Natural killer cell (primary cell): ENCODE data around the gene MAP1S. TPM values are rescaled to one million over a fixed set of nuclear protein-coding genes. Genes with fewer than 3 reads are reported as not detected.
A peak's percentile ranks its signal among the peaks of the same experiment; 100 is the strongest.

Source experiments
- ATAC-seq, 3 donors: fragments of 150-1000 bp in 2 of 3; fragments of 200-7000 bp in 1 of 3; cut with Tn5 transposase; 1 replicate in 1 of 3; 2 replicates in 2 of 3; pipeline ENCODE4 v1.10.0; 2021; ENCODE audit warnings: mild to moderate bottlenecking in 2 of 3, moderate library complexity in 2 of 3
- DNase-seq, 2 donors: peaks; one replicate each; pipeline versions ENCODE4 v3.0.0 to v3.0.0-alpha.2; 2013 to 2021; ENCODE audit warnings: mixed read lengths in 1 of 2
- H3K27ac ChIP-seq: one replicate; pipeline ENCODE4 v1.5.1; 2013; ENCODE audit warnings: mild to moderate bottlenecking, low read length
- H3K27me3 ChIP-seq: one replicate; pipeline ENCODE4 v1.6.1; 2013; ENCODE audit warnings: low read length; ENCODE audit not compliant: control insufficient read depth, insufficient read depth
- H3K36me3 ChIP-seq: one replicate; pipeline ENCODE4 v1.6.1; 2013; ENCODE audit warnings: low read length; ENCODE audit not compliant: control insufficient read depth, insufficient read depth
- H3K4me1 ChIP-seq: one replicate; pipeline ENCODE4 v1.6.1; 2013; ENCODE audit warnings: low read length; ENCODE audit not compliant: control insufficient read depth, insufficient read depth
- H3K4me3 ChIP-seq: one replicate; pipeline ENCODE4 v1.5.1; 2013; ENCODE audit warnings: low read length
- H3K9me3 ChIP-seq: one replicate; pipeline ENCODE4 v1.6.1; 2013; ENCODE audit warnings: low read length; ENCODE audit not compliant: control insufficient read depth, insufficient read depth
- H3K27ac Mint-ChIP-seq, 2 donors: one replicate each; pipeline ENCODE4 v1.8.0; 2022; ENCODE audit warnings: mild to moderate bottlenecking in 2 of 2, mixed read lengths in 2 of 2, moderate library complexity in 1 of 2
- H3K27me3 Mint-ChIP-seq, 2 donors: one replicate each; pipeline ENCODE4 v1.8.0; 2022; ENCODE audit warnings: low read depth in 2 of 2, mixed read lengths in 2 of 2
- H3K36me3 Mint-ChIP-seq: one replicate; pipeline ENCODE4 v1.8.0; 2022; ENCODE audit warnings: mixed read lengths
- H3K4me1 Mint-ChIP-seq, 2 donors: one replicate each; pipeline ENCODE4 v1.8.0; 2022; ENCODE audit warnings: mixed read lengths in 2 of 2
- H3K4me3 Mint-ChIP-seq: one replicate; pipeline ENCODE4 v1.8.0; 2022; ENCODE audit warnings: mild to moderate bottlenecking, moderate library complexity, mixed read lengths
- H3K9me3 Mint-ChIP-seq, 2 donors: one replicate each; pipeline ENCODE4 v1.8.0; 2022; ENCODE audit warnings: mixed read lengths in 2 of 2
- WGBS: methylation state at CpG from one replicate; pipeline ENCODE4 v1.1.7; 2013; ENCODE audit warnings: missing lambda C conversion rate; ENCODE audit not compliant: insufficient coverage; 5-methylcytosine and 5-hydroxymethylcytosine counted together
- intact Hi-C: fragments of 100-400 bp; cut with micrococcal nuclease; formaldehyde crosslinking; loops from one replicate; pipeline ENCODE4 v1.14.2; 2022
- total RNA-seq, 4 donors: library from RNA; stranded (reverse); fragments of 120-200 nt in 1 of 4; gene quantifications; one replicate each; pipeline versions ENCODE4 v1.2.3 to v1.2.4, GENCODE V29; 2013 to 2022
- TF ChIP-seq, protein P1 (sequence below): fragments of 200-600 bp; IDR thresholded peaks from one replicate; pipeline ENCODE4 v1.8.0; 2022; ENCODE audit warnings: antibody characterized with exemption

The MAP1S gene
- total RNA-seq, 3 donors from 2014 or later (not counting 1 experiment from before 2014, with no cell fraction given): 41.0 to 59.4 (median 45.8) TPM

DNA sequence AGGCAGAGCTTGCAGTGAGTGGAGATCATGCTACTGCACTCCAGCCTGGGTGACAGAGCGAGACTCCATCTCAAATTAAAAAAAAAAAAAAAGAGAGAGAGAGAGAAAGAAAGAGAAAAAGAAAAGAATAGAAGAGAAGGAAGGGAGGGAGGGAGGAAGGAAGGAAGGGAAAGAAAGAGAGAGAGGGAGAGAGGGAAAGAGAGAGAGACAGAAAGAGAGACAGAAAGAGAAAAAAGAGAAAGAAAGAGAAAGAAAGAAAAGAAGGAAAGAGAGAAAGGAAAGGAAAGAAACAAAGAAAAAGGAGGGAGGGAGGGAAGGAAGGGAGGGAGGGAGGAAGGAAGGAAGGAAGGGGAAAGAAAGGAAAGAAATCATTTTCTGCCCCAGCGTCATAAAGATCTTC, 24.1 kb upstream of the MAP1S start:
- Histone ChIP-seq H3K27ac (no peak overlapping the region), H3K36me3 (no peaks in the 10 kb centered on the region), H3K4me3 (no peak overlapping the region), H3K4me1 (no peaks in the 10 kb centered on the region), H3K27me3 (no peaks in the 10 kb centered on the region), H3K9me3 (no peaks in the 10 kb centered on the region)
- intact Hi-C loops: no loop called here
- Mint-ChIP-seq H3K27me3 (peaks cover 33 to 34% of the 10 kb centered on the region in 2 donors), H3K4me1 (no peaks in the 10 kb centered on the region), H3K9me3 (no peaks in the 10 kb centered on the region), H3K27ac (no peak overlapping the region), H3K36me3 (no peaks in the 10 kb centered on the region), H3K4me3 (no peak overlapping the region)
- no peak for ATAC-seq
- no peak for DNase-seq
- TF ChIP-seq, protein P1, sequence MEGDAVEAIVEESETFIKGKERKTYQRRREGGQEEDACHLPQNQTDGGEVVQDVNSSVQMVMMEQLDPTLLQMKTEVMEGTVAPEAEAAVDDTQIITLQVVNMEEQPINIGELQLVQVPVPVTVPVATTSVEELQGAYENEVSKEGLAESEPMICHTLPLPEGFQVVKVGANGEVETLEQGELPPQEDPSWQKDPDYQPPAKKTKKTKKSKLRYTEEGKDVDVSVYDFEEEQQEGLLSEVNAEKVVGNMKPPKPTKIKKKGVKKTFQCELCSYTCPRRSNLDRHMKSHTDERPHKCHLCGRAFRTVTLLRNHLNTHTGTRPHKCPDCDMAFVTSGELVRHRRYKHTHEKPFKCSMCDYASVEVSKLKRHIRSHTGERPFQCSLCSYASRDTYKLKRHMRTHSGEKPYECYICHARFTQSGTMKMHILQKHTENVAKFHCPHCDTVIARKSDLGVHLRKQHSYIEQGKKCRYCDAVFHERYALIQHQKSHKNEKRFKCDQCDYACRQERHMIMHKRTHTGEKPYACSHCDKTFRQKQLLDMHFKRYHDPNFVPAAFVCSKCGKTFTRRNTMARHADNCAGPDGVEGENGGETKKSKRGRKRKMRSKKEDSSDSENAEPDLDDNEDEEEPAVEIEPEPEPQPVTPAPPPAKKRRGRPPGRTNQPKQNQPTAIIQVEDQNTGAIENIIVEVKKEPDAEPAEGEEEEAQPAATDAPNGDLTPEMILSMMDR: no peak
- WGBS: 100% methylated on average over 2 of the region's 2 CpGs

DNA sequence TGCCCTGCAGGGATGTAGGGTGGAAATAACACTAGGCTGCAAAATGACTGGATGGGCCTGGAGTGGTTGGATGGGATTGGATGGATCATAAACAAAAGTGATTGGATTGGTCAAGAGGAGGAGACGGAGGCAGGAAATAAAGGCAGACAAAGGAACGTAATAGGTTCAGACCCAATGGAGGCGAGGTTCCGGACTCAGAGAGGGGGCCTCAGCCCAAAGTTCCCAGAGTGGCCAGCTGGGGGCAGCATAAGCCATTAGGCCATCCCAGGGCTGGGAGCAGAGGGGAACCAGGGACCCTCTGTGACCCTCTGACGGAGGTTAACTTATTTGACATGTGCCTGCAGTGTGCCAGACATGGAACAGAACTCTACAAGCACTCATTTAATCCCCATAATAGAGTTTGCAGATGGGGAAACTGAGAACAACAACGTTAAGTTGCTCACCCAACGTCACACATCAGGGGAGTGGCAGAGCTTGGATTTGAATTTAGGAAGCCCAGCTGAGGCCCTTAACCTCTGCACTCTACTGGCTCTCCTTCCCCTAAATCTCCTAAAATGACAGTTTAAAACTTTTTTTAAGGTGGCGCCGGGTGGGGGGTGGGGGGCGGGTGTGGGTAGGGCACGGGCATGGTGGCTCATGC, 15.3 kb upstream of the MAP1S start:
- no peaks in the 10 kb centered on the region for H3K9me3 Mint-ChIP-seq
- Histone ChIP-seq H3K9me3 (no peaks in the 10 kb centered on the region), H3K36me3 (no peaks in the 10 kb centered on the region), H3K4me1 (no peaks in the 10 kb centered on the region), H3K27me3 (no peaks in the 10 kb centered on the region), H3K27ac (no peak overlapping the region), H3K4me3 (no peak overlapping the region)
- 56% methylated on average over 11 of the region's 11 CpGs for WGBS
- H3K27ac Mint-ChIP-seq: no peak overlapping the region
- DNase-seq: peak; percentile 68 to 82
- intact Hi-C loops: loop anchor here (1.0 to 2.0 kb wide), 3 partner anchors 63 to 151 kb away; no protein-coding TSS in a partner anchor
- ATAC-seq: peak; percentile 88 to 97 (median 96)
- H3K4me1 Mint-ChIP-seq: no peaks in the 10 kb centered on the region
- no peak overlapping the region for H3K4me3 Mint-ChIP-seq
- peaks cover 0 to 7% of the 10 kb centered on the region in 2 donors for H3K27me3 Mint-ChIP-seq
- no peaks in the 10 kb centered on the region for H3K36me3 Mint-ChIP-seq
- TF ChIP-seq, protein P1: peak; percentile 88

DNA sequence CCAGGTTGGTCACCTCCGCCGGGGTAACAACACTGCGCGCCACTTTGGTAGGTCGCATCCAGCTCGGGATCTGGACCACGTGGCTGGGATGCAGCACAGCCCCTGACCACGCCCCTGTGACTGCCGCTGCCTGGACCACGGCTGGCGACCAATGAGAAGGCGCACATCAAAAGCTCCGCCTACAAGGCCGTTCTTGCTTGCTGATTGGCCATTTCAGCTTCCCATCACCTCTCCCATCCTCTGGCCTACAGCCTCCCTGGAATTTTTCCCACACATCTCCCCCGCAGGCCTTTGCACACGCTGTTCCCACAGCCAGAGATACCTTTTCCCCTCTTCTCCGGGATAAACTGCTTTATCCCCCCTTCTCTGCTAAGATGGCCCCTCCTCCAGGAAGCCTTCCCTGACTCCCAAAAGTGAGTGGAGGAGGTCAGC, 12.5 kb upstream of the MAP1S start:
- Mint-ChIP-seq H3K9me3 (no peaks in the 10 kb centered on the region), H3K4me1 (no peaks in the 10 kb centered on the region), H3K4me3 (no peak overlapping the region), H3K27me3 (no peaks in the 10 kb centered on the region), H3K36me3 (no peaks in the 10 kb centered on the region), H3K27ac (no peak overlapping the region)
- no peaks in the 10 kb centered on the region for H3K4me1 ChIP-seq
- no peak for DNase-seq
- no peaks in the 10 kb centered on the region for H3K36me3 ChIP-seq
- TF ChIP-seq, protein P1: no peak
- H3K27me3 ChIP-seq: no peaks in the 10 kb centered on the region
- intact Hi-C loops: no loop called here
- no peak overlapping the region for H3K27ac ChIP-seq
- no peaks in the 10 kb centered on the region for H3K9me3 ChIP-seq
- no peak overlapping the region for H3K4me3 ChIP-seq
- WGBS: 79% methylated on average over 17 of the region's 17 CpGs
- ATAC-seq: no peak

DNA sequence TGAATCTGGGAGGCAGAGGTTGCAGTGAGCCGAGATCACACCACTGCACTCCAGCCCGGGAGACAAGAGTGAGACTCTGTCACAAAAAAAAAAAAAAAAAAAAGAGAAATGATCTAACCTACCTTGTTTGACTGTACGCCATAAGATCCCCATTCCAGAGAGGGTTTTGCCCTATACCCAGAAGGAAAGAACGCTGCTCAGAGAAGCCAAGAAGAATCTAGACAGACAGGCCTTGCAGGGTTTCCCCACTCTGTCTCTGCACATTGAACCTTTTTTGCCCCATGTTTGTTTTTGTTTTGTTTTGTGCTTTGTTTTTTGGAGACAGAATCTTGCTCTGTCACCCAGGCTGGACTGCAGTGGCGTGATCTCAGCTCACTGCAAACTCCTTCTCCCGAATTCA, 7.4 kb upstream of the MAP1S start:
- H3K27ac ChIP-seq: no peak overlapping the region
- no peak overlapping the region for H3K4me3 ChIP-seq
- intact Hi-C loops: no loop called here
- no peaks in the 10 kb centered on the region for H3K9me3 Mint-ChIP-seq
- H3K27me3 Mint-ChIP-seq: no peaks in the 10 kb centered on the region
- 89% methylated on average over 6 of the region's 6 CpGs for WGBS
- H3K27me3 ChIP-seq: no peaks in the 10 kb centered on the region
- no peak overlapping the region for H3K4me3 Mint-ChIP-seq
- no peaks in the 10 kb centered on the region for H3K4me1 Mint-ChIP-seq
- TF ChIP-seq, protein P1: no peak
- no peak for ATAC-seq
- no peak for DNase-seq
- H3K9me3 ChIP-seq: no peaks in the 10 kb centered on the region
- H3K36me3 Mint-ChIP-seq: no peaks in the 10 kb centered on the region
- no peaks in the 10 kb centered on the region for H3K36me3 ChIP-seq
- H3K27ac Mint-ChIP-seq: no peak overlapping the region
- no peaks in the 10 kb centered on the region for H3K4me1 ChIP-seq
